CD14-positive monocyte (primary cell): ENCODE results near the gene PSMB11. TPM values are rescaled to one million over a fixed set of nuclear protein-coding genes. Genes with fewer than 3 reads are reported as not detected.
A peak's percentile ranks its signal among the peaks of the same experiment; 100 is the strongest.

Experiments
- DNase-seq, 3 donors: peaks; one replicate each; pipeline ENCODE4 v3.0.0-alpha.2; 2011 to 2022
- H2AFZ ChIP-seq: 2 replicates; pipeline ENCODE4 v1.6.0; 2012; ENCODE audit warnings: mild to moderate bottlenecking, low read depth, low read length, inconsistent platforms; ENCODE audit not compliant: insufficient read depth, poor library complexity, severe bottlenecking
- H3K27ac ChIP-seq, 2 donors: 1 replicate in 1 of 2; 2 replicates in 1 of 2; pipeline ENCODE4 v1.5.1; 2012 to 2013; ENCODE audit warnings: low read length in 2 of 2, control low read depth in 1 of 2, inconsistent platforms in 1 of 2, low read depth in 1 of 2, mild to moderate bottlenecking in 1 of 2
- H3K27me3 ChIP-seq, 2 donors: one replicate each; pipeline versions ENCODE4 v1.6.0 to v1.6.1; 2011 to 2013; ENCODE audit warnings: low read length in 2 of 2; ENCODE audit not compliant: control insufficient read depth in 2 of 2, insufficient read depth in 2 of 2
- H3K36me3 ChIP-seq, 2 donors: replicated peaks in 1 of 2; 1 replicate in 1 of 2; 2 replicates in 1 of 2; pipeline versions ENCODE4 v1.5.1 to v1.6.1; 2012 to 2013; ENCODE audit warnings: low read length in 2 of 2, control low read depth in 1 of 2, inconsistent platforms in 1 of 2, mild to moderate bottlenecking in 1 of 2; ENCODE audit not compliant: insufficient read depth in 2 of 2, control insufficient read depth in 1 of 2
- H3K4me1 ChIP-seq, 2 donors: 1 replicate in 1 of 2; 2 replicates in 1 of 2; pipeline versions ENCODE4 v1.5.1 to v1.6.1; 2012 to 2013; ENCODE audit warnings: low read length in 2 of 2, control low read depth in 1 of 2, inconsistent platforms in 1 of 2, mild to moderate bottlenecking in 1 of 2, moderate library complexity in 1 of 2; ENCODE audit not compliant: insufficient read depth in 2 of 2, control insufficient read depth in 1 of 2
- H3K4me2 ChIP-seq: replicated peaks from 2 replicates; pipeline ENCODE3; 2012; ENCODE audit warnings: low read length, moderate library complexity, mild to moderate bottlenecking; ENCODE audit not compliant: poor library complexity, severe bottlenecking; ENCODE audit errors: extremely low read depth
- H3K4me3 ChIP-seq, 3 experiments: fragments of 200-600 bp in 1 of 3; sonication (generic) in 1 of 3; replicated peaks in 1 of 3; 1 replicate in 2 of 3; 2 replicates in 1 of 3; pipeline ENCODE4 v1.5.1; 2011 to 2013; ENCODE audit warnings: low read length in 3 of 3, mild to moderate bottlenecking in 3 of 3, control low read depth in 2 of 3, low read depth in 2 of 3, inconsistent platforms in 1 of 3, moderate library complexity in 1 of 3
- H3K79me2 ChIP-seq: 2 replicates; pipeline ENCODE4 v1.6.0; 2012; ENCODE audit warnings: mild to moderate bottlenecking, control low read depth, inconsistent platforms, low read length, moderate library complexity; ENCODE audit not compliant: insufficient read depth
- H3K9ac ChIP-seq: 2 replicates; pipeline ENCODE4 v1.6.0; 2017; ENCODE audit warnings: low read length, mild to moderate bottlenecking; ENCODE audit not compliant: insufficient read depth, poor library complexity, severe bottlenecking
- H3K9me3 ChIP-seq, 2 donors: replicated peaks in 1 of 2; 1 replicate in 1 of 2; 2 replicates in 1 of 2; pipeline versions ENCODE4 v1.5.1 to v1.6.1; 2012 to 2013; ENCODE audit warnings: low read length in 2 of 2, control low read depth in 1 of 2; ENCODE audit not compliant: control insufficient read depth in 1 of 2, insufficient read depth in 1 of 2
- H4K20me1 ChIP-seq: 2 replicates; pipeline ENCODE4 v1.6.0; 2012; ENCODE audit warnings: mild to moderate bottlenecking, low read length, control low read depth, moderate library complexity; ENCODE audit not compliant: insufficient read depth
- H3K27ac Mint-ChIP-seq, 7 donors: one replicate each; pipeline ENCODE4 v1.8.0; 2020; ENCODE audit warnings: mild to moderate bottlenecking in 7 of 7, mixed read lengths in 7 of 7, moderate library complexity in 6 of 7, inconsistent platforms in 2 of 7
- H3K27me3 Mint-ChIP-seq, 3 donors: one replicate each; pipeline ENCODE4 v1.8.0; 2021 to 2022; ENCODE audit warnings: low read depth in 3 of 3, mild to moderate bottlenecking in 3 of 3, mixed read lengths in 3 of 3, moderate library complexity in 3 of 3, inconsistent platforms in 1 of 3
- H3K36me3 Mint-ChIP-seq, 2 donors: one replicate each; pipeline ENCODE4 v1.8.0; 2020; ENCODE audit warnings: mixed read lengths in 2 of 2, inconsistent platforms in 1 of 2, mild to moderate bottlenecking in 1 of 2
- H3K4me1 Mint-ChIP-seq: one replicate; pipeline ENCODE4 v1.8.0; 2020; ENCODE audit warnings: mild to moderate bottlenecking, mixed read lengths
- H3K4me3 Mint-ChIP-seq, 2 donors: one replicate each; pipeline ENCODE4 v1.8.0; 2020; ENCODE audit warnings: mild to moderate bottlenecking in 2 of 2, mixed read lengths in 2 of 2, moderate library complexity in 1 of 2
- H3K9me3 Mint-ChIP-seq, 7 donors: one replicate each; pipeline ENCODE4 v1.8.0; 2020 to 2022; ENCODE audit warnings: mixed read lengths in 7 of 7, mild to moderate bottlenecking in 6 of 7, moderate library complexity in 6 of 7, inconsistent platforms in 2 of 7
- WGBS: methylation state at CpG from one replicate; pipeline ENCODE4 v1.1.5; 2013; ENCODE audit warnings: missing lambda C conversion rate; ENCODE audit not compliant: insufficient coverage; 5-methylcytosine and 5-hydroxymethylcytosine counted together
- intact Hi-C, 2 donors: fragments of 100-400 bp; cut with micrococcal nuclease; formaldehyde crosslinking; loops; one replicate each; pipeline versions ENCODE4 v1.15.0 to v1.15.1; 2023
- polyA plus RNA-seq, 3 donors: library from polyadenylated mRNA; depleted of rRNA in 1 of 3; unstranded in 2 of 3; stranded (reverse) in 1 of 3; fragments of 300-500 nt in 2 of 3; fragments of >200 nt in 1 of 3; fragmentation: Illumina TruSeq in 2 of 3; gene quantifications; 1 replicate in 2 of 3; 2 replicates in 1 of 3; pipeline ENCODE4 v1.2.3, GENCODE V29; 2012 to 2021
- TF ChIP-seq, protein P1 (sequence below): fragments of 200-600 bp; IDR thresholded peaks from one replicate; pipeline ENCODE4 v1.8.0; 2022; ENCODE audit warnings: antibody characterized with exemption, mild to moderate bottlenecking

Gene PSMB11
- polyA plus RNA-seq, 3 donors = not detected

DNA sequence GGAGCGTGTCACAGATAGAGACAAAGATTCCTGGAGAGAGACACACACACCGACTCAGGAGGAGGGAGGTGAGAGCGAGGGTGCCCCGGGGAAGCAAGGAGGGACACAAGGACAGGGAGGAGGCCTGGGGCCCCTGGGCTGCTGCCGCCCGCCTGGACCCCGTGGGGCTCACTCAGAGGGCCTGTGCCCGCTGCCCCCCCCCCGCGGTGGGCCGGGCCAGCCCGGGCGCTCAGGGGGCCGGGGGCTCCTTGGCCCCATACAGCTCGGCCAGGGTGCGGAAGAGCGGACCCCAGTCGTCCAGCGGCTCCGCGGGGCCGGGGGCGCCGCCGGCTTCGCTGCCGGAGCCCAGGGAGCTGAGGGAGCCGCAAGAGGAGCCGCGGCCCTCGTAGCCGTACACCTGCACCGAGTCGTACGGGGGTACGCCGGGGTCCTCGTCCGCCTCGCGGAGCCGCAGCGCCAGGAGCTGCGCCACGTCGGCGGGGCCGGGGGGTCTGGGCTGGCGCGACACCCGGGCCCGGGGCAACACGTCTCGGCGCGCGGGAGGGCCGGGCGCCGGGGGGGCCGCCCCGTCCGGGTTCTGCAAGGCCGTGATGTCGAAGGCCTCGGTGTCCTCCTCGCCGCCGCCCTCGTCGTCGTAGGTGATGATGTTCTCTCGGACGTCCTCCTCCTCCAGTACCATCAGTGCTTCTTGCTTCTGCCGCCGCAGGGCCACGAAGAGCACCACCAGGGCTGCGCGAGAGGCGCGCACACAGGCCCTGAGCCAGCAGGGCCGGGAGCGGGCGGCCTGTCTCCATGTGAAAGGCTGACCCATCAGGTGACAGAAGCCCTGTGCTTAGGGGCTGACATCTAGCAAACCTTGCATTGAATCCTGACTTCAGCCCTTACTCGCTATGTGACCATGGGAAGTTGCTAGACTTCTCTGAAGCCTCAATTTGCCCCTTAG lies 6.0 kb downstream of the PSMB11 start:
- H3K9me3 ChIP-seq = no peaks in the 10 kb centered on the region
- H3K4me1 ChIP-seq = peaks cover 3 to 10% of the 10 kb centered on the region in 2 donors
- H3K36me3 ChIP-seq = no peaks in the 10 kb centered on the region
- H3K27me3 Mint-ChIP-seq = peaks cover 7 to 10% (median 8%) of the 10 kb centered on the region in 3 donors
- no peak overlapping the region for H3K9ac ChIP-seq
- no peak overlapping the region for H3K27ac Mint-ChIP-seq
- H3K36me3 Mint-ChIP-seq = no peaks in the 10 kb centered on the region
- TF ChIP-seq, protein P1, sequence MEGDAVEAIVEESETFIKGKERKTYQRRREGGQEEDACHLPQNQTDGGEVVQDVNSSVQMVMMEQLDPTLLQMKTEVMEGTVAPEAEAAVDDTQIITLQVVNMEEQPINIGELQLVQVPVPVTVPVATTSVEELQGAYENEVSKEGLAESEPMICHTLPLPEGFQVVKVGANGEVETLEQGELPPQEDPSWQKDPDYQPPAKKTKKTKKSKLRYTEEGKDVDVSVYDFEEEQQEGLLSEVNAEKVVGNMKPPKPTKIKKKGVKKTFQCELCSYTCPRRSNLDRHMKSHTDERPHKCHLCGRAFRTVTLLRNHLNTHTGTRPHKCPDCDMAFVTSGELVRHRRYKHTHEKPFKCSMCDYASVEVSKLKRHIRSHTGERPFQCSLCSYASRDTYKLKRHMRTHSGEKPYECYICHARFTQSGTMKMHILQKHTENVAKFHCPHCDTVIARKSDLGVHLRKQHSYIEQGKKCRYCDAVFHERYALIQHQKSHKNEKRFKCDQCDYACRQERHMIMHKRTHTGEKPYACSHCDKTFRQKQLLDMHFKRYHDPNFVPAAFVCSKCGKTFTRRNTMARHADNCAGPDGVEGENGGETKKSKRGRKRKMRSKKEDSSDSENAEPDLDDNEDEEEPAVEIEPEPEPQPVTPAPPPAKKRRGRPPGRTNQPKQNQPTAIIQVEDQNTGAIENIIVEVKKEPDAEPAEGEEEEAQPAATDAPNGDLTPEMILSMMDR = no peak
- peaks cover 0 to 4% (median 0%) of the 10 kb centered on the region in 7 donors for H3K9me3 Mint-ChIP-seq
- no peaks in the 10 kb centered on the region for H4K20me1 ChIP-seq
- H3K4me2 ChIP-seq = no peak overlapping the region
- peaks cover 17% of the 10 kb centered on the region for H3K4me1 Mint-ChIP-seq
- no peaks in the 10 kb centered on the region for H3K79me2 ChIP-seq
- no peak overlapping the region for H3K4me3 ChIP-seq
- WGBS = 76% methylated on average over 76 of the region's 85 CpGs
- no peak overlapping the region for H2AFZ ChIP-seq
- no peak overlapping the region for H3K27ac ChIP-seq
- intact Hi-C loops = no loop called here
- peak overlapping the region in 1 of 2 donors; percentile 73 for H3K4me3 Mint-ChIP-seq
- H3K27me3 ChIP-seq = no peaks in the 10 kb centered on the region
- DNase-seq = no peak

DNA sequence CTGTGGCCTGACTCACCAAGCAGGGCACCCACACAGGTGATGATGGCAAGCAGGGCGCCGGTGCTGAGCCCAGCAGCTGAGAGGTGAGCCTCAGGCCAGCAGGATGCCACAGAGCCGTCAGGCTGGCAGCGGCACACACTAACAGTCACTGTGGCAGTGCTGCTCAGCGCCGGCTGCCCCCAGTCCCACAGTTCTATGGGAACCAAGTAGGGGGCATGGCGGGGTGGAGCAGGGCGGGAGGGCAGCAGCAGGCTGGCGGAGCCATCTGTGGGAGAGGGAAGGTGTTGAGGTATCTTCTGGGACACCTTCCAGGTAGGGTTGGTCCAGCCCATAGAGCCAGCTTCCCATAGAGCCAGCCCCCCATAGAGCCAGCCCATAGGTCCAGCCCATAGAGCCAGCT lies 7.0 kb downstream of the PSMB11 start:
- Histone ChIP-seq H3K9me3 (no peaks in the 10 kb centered on the region), H4K20me1 (no peaks in the 10 kb centered on the region), H3K4me2 (no peak overlapping the region), H3K27me3 (no peaks in the 10 kb centered on the region), H3K9ac (no peak overlapping the region), H3K4me3 (no peak overlapping the region), H3K79me2 (no peaks in the 10 kb centered on the region), H3K27ac (no peak overlapping the region), H2AFZ (no peak overlapping the region), H3K36me3 (no peaks in the 10 kb centered on the region), H3K4me1 (peaks cover 3 to 10% of the 10 kb centered on the region in 2 donors)
- Mint-ChIP-seq H3K4me3 (no peak overlapping the region), H3K36me3 (no peaks in the 10 kb centered on the region), H3K27me3 (peaks cover 4 to 10% (median 8%) of the 10 kb centered on the region in 3 donors), H3K4me1 (peaks cover 17% of the 10 kb centered on the region), H3K27ac (no peak overlapping the region), H3K9me3 (peaks cover 0 to 4% (median 0%) of the 10 kb centered on the region in 7 donors)
- WGBS = 100% methylated on average over 4 of the region's 9 CpGs
- intact Hi-C loops = no loop called here
- TF ChIP-seq, protein P1 = no peak
- no peak for DNase-seq
